ENCODE measurements around the gene LRP2.

The LRP2 gene

GRCh38 chr2:169105476-169105875, 256.9 kb downstream of the LRP2 start:
- intact Hi-C loops (cut with DNase I; ENCODE audit: low total_unique reads) = no loop called here
- no peak for DNase-seq
- Histone ChIP-seq H3K4me3 (no peak overlapping the region), H3K4me1 (peaks cover 0 to 3% (median 0%) of the 10 kb centered on the region in 4 donors), H3K9me3 (no peaks in the 10 kb centered on the region), H3K27me3 (peaks cover 0 to 5% of the 10 kb centered on the region in 2 donors), H3K36me3 (no peaks in the 10 kb centered on the region), H3K27ac (no peak overlapping the region)
- TF ChIP-seq CTCF (IDR thresholded peaks at IDR 0.05) = no peak

GRCh38 chr2:169104848-169105247, 257.5 kb downstream of the LRP2 start:
- no peak overlapping the region for H3K27ac ChIP-seq
- no peak overlapping the region for H3K4me3 ChIP-seq
- peaks cover 0 to 5% of the 10 kb centered on the region in 2 donors for H3K27me3 ChIP-seq
- TF ChIP-seq CTCF (IDR thresholded peaks at IDR 0.05) = no peak
- peaks cover 0 to 3% (median 0%) of the 10 kb centered on the region in 4 donors for H3K4me1 ChIP-seq
- no peaks in the 10 kb centered on the region for H3K36me3 ChIP-seq
- intact Hi-C loops (cut with DNase I; ENCODE audit: low total_unique reads) = no loop called here
- no peak for DNase-seq
- no peaks in the 10 kb centered on the region for H3K9me3 ChIP-seq

- H3K27me3 ChIP-seq = no peaks in the 10 kb centered on the region
- H3K9me3 ChIP-seq = no peaks in the 10 kb centered on the region
- intact Hi-C loops (cut with DNase I; ENCODE audit: low total_unique reads) = no loop called here
- no peaks in the 10 kb centered on the region for H3K36me3 ChIP-seq
- H3K27ac ChIP-seq = no peak overlapping the region
- H3K4me3 ChIP-seq = no peak overlapping the region
- no peak for DNase-seq
- no peak for TF ChIP-seq CTCF (IDR thresholded peaks at IDR 0.05)
- no peaks in the 10 kb centered on the region for H3K4me1 ChIP-seq
These were observed 266.7 kb downstream of the LRP2 start for GRCh38 chr2:169095621-169096105.

GRCh38 chr2:169094676-169095075, 267.7 kb downstream of the LRP2 start:
- TF ChIP-seq CTCF (IDR thresholded peaks at IDR 0.05) = no peak
- no peak for DNase-seq
- Histone ChIP-seq H3K4me1 (no peaks in the 10 kb centered on the region), H3K27ac (no peak overlapping the region), H3K36me3 (no peaks in the 10 kb centered on the region), H3K4me3 (no peak overlapping the region), H3K9me3 (no peaks in the 10 kb centered on the region), H3K27me3 (no peaks in the 10 kb centered on the region)
- intact Hi-C loops (cut with DNase I; ENCODE audit: low total_unique reads) = no loop called here

- Histone ChIP-seq H3K36me3 (no peaks in the 10 kb centered on the region), H3K4me3 (no peak overlapping the region), H3K27me3 (no peaks in the 10 kb centered on the region), H3K27ac (no peak overlapping the region), H3K4me1 (no peaks in the 10 kb centered on the region), H3K9me3 (no peaks in the 10 kb centered on the region)
- intact Hi-C loops (cut with DNase I; ENCODE audit: low total_unique reads) = no loop called here
- DNase-seq = no peak
- TF ChIP-seq CTCF (IDR thresholded peaks at IDR 0.05) = no peak
These were observed 268.8 kb downstream of the LRP2 start for GRCh38 chr2:169093535-169093934.
